ENCODE measurements around the gene PTPN3.

The PTPN3 gene

DNA sequence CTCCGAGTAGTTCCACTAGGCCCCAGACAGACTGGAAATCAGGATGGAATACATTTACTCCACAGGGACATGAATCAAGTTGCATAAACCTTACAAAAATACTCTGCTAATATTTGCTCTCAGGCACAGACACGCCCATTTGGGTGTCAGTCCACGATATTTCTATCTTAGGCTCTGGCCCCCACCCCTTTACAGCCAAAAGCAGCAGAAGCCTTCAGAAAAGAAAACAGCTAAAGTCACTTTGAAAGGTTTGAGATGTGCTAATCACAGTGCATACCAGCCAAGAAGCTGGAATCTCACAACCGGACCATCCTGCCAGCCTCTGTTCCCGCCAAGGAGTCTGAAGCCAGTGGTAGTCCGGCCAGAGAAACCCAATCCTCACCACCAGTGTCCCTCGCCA is 22.6 kb downstream of the PTPN3 start:
- Histone ChIP-seq H3K27me3 (ENCODE audit: insufficient read depth, low read length) (no peaks in the 10 kb centered on the region), H3K9ac (ENCODE audit: low read depth, low read length) (no peak overlapping the region), H3K27ac (ENCODE audit: low read depth, low read length) (no peak overlapping the region), H3K36me3 (ENCODE audit: insufficient read depth, low read length) (no peaks in the 10 kb centered on the region), H3K4me3 (ENCODE audit: low read length) (no peak overlapping the region), H3K9me3 (ENCODE audit: insufficient read depth, low read depth, low read length) (no peaks in the 10 kb centered on the region), H3K4me1 (ENCODE audit: insufficient read depth, low read length) (no peaks in the 10 kb centered on the region)
- 91% methylated on average over 7 of the region's 7 CpGs for WGBS

DNA sequence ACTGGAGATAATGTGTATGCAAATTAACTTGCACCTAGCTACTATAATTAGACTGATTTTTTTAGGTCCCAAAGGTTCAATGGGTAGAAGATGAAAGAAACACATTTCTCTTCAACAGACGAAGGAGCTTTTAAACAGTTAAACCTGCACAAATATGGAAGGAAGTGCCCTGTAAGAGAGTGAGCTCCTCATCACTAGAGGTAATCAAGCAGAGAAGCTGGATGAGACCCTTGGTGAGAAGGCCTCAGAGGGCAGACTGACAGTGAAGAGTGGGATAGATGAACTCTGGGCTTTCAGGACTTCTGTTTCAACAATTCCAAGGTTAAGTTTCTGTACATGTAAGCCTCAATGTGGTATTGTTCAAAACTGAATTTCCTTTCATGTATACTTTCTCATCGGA is 23.2 kb downstream of the PTPN3 start:
- H3K4me1 ChIP-seq (ENCODE audit: insufficient read depth, low read length) = no peaks in the 10 kb centered on the region
- WGBS = 86% methylated on average over 1 of the region's 2 CpGs
- H3K27ac ChIP-seq (ENCODE audit: low read depth, low read length) = no peak overlapping the region
- H3K27me3 ChIP-seq (ENCODE audit: insufficient read depth, low read length) = no peaks in the 10 kb centered on the region
- H3K9ac ChIP-seq (ENCODE audit: low read depth, low read length) = no peak overlapping the region
- H3K36me3 ChIP-seq (ENCODE audit: insufficient read depth, low read length) = no peaks in the 10 kb centered on the region
- H3K9me3 ChIP-seq (ENCODE audit: insufficient read depth, low read depth, low read length) = no peaks in the 10 kb centered on the region
- no peak overlapping the region for H3K4me3 ChIP-seq (ENCODE audit: low read length)

DNA sequence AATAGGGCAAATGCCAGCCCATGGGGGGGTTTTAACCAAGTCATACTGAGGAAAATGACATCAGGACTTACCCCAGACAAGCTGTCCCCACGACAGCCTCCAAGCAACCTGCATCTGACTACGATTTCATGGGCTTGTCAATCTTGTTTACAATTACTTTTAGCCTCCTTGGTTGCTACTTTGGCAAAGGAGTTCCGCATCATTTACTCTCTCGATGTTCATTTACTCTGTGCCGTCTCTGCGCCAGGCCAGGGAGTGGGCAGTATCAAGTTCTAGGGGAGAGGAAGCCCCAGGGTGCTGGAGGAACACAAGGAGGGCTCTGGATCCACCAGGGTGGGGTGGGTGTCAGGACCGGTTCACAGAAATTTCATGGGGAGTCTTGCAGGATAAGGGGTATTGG is 23.9 kb downstream of the PTPN3 start:
- H3K9me3 ChIP-seq (ENCODE audit: insufficient read depth, low read depth, low read length) = no peaks in the 10 kb centered on the region
- H3K27me3 ChIP-seq (ENCODE audit: insufficient read depth, low read length) = no peaks in the 10 kb centered on the region
- no peaks in the 10 kb centered on the region for H3K4me1 ChIP-seq (ENCODE audit: insufficient read depth, low read length)
- H3K36me3 ChIP-seq (ENCODE audit: insufficient read depth, low read length) = no peaks in the 10 kb centered on the region
- no peak overlapping the region for H3K4me3 ChIP-seq (ENCODE audit: low read length)
- no peak overlapping the region for H3K27ac ChIP-seq (ENCODE audit: low read depth, low read length)
- no peak overlapping the region for H3K9ac ChIP-seq (ENCODE audit: low read depth, low read length)
- 93% methylated on average over 7 of the region's 7 CpGs for WGBS

DNA sequence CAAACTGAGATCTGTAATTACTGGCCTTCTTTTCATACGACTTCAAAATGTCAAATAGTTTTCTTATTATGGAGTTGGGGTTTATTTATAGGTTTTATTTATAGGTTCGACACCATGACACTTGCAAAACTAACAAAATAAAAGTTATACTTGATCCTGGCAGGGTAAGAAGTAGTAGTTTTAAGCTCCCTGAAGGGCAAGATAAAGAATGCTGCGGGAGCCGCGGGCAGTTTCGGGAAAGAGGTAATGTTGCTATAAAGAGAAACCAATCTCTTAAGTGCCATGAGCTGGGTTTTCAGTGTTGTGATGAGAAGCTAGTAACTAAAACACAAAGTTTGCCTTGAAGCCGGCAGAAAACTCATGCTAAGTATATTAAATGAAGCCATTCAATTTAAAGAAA is 24.8 kb downstream of the PTPN3 start:
- H3K4me1 ChIP-seq (ENCODE audit: insufficient read depth, low read length) = no peaks in the 10 kb centered on the region
- 91% methylated on average over 5 of the region's 7 CpGs for WGBS
- H3K9ac ChIP-seq (ENCODE audit: low read depth, low read length) = no peak overlapping the region
- H3K4me3 ChIP-seq (ENCODE audit: low read length) = no peak overlapping the region
- no peaks in the 10 kb centered on the region for H3K27me3 ChIP-seq (ENCODE audit: insufficient read depth, low read length)
- H3K27ac ChIP-seq (ENCODE audit: low read depth, low read length) = no peak overlapping the region
- H3K9me3 ChIP-seq (ENCODE audit: insufficient read depth, low read depth, low read length) = no peaks in the 10 kb centered on the region
- H3K36me3 ChIP-seq (ENCODE audit: insufficient read depth, low read length) = no peaks in the 10 kb centered on the region

DNA sequence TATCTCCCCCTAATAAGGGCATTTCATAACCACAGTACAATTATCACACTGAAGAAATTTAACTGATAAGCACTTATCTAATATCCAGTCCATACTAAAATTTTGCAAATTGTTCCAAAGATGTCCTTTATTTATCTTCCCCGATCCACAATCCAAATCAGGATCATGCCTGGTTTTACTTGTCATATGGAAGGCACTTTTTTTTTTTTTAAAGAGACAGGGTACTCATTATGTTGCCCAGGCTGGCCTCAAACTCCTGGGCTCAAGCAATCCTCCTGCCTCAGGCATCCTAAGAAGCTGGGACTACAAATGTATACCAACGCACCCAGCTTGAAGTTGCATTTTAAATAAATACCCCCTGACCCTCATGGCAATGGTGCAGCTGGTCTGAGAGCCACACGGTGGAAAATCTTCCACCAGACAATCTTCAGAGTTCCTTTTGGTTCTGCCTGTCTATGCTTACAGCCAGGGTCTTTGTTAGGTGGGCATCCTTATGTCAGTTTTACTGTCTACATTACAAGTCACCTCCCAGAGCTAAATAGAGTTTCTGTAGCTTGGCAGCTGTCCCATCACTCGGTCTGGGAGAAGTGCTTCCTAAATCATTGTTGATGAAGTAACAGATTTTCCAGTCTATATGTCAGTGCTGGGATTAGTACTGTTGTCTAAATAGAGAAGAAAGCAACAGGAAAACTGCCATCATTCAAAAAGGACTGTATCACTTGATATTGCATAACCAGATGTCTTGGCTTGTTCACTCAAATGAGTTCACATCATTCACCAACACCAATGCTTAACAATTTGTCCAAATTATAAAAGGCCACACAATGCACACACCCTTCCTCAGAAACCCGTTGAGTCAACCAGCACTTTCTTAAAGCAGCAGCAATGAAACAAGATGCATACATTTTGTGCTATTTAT is 26.4 kb downstream of the PTPN3 start:
- no peak overlapping the region for H3K9ac ChIP-seq (ENCODE audit: low read depth, low read length)
- H3K36me3 ChIP-seq (ENCODE audit: insufficient read depth, low read length) = no peaks in the 10 kb centered on the region
- H3K27ac ChIP-seq (ENCODE audit: low read depth, low read length) = no peak overlapping the region
- H3K9me3 ChIP-seq (ENCODE audit: insufficient read depth, low read depth, low read length) = no peaks in the 10 kb centered on the region
- no peaks in the 10 kb centered on the region for H3K4me1 ChIP-seq (ENCODE audit: insufficient read depth, low read length)
- 85% methylated on average over 5 of the region's 5 CpGs for WGBS
- H3K27me3 ChIP-seq (ENCODE audit: insufficient read depth, low read length) = no peaks in the 10 kb centered on the region
- H3K4me3 ChIP-seq (ENCODE audit: low read length) = no peak overlapping the region

DNA sequence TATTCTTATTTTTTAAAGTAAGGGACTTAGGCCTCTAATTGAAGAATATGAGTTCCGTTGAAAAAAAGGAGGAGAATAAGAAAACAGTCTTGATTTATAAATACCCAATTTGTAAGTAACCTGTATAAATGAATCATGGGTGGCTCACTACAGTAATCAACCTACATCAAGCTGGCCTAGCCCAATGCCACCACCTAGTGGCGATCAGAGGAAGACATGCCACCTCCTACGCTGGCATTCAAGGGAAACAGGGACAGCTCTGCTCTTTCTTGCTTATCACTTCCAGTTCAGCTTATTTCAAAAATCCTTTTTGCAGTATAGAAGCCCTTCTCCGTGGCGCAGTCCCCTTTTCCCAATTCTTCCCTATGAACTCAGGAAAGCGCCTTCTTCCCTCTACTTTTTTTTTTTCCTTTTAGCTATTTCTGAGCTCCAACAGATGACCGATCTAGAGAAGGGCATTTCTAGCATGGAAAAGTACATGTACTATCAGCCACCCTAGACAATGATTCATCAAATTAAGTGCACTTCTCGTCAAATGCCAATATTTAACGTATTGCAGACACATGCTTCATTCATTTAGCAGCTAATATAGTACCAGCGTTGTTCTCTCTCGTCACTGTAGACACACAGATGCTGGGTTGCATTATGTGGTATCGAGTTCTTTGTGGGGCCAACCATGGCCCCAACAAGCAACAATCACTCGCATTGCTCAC is 28.3 kb downstream of the PTPN3 start:
- Histone ChIP-seq H3K4me1 (ENCODE audit: insufficient read depth, low read length) (no peaks in the 10 kb centered on the region), H3K27me3 (ENCODE audit: insufficient read depth, low read length) (no peaks in the 10 kb centered on the region), H3K4me3 (ENCODE audit: low read length) (no peak overlapping the region), H3K27ac (ENCODE audit: low read depth, low read length) (no peak overlapping the region), H3K36me3 (ENCODE audit: insufficient read depth, low read length) (no peaks in the 10 kb centered on the region), H3K9me3 (ENCODE audit: insufficient read depth, low read depth, low read length) (no peaks in the 10 kb centered on the region), H3K9ac (ENCODE audit: low read depth, low read length) (no peak overlapping the region)
- WGBS = 54% methylated on average over 12 of the region's 13 CpGs

DNA sequence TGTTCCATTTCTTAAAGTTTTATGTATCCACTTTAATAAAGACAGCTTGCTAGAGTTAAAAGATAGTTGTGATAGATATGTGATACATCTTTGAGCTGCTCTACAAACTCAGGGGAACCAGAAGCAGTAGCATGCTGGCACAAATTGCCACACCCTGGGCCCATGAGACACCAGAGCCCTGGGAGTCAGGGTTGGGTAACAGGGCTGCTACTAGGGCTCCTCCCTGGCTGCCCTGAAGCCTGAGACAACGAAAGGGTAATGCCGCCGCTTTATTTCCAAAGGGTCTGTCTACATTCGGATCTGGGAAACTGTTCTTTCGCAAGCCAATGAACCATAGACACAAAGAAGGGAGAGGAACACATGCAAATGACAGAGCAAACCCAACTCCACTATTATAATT is 29.2 kb downstream of the PTPN3 start:
- Histone ChIP-seq H3K27me3 (ENCODE audit: insufficient read depth, low read length) (no peaks in the 10 kb centered on the region), H3K9me3 (ENCODE audit: insufficient read depth, low read depth, low read length) (no peaks in the 10 kb centered on the region), H3K4me1 (ENCODE audit: insufficient read depth, low read length) (no peaks in the 10 kb centered on the region), H3K9ac (ENCODE audit: low read depth, low read length) (no peak overlapping the region), H3K4me3 (ENCODE audit: low read length) (no peak overlapping the region), H3K27ac (ENCODE audit: low read depth, low read length) (no peak overlapping the region), H3K36me3 (ENCODE audit: insufficient read depth, low read length) (no peaks in the 10 kb centered on the region)
- 94% methylated on average over 5 of the region's 5 CpGs for WGBS

DNA sequence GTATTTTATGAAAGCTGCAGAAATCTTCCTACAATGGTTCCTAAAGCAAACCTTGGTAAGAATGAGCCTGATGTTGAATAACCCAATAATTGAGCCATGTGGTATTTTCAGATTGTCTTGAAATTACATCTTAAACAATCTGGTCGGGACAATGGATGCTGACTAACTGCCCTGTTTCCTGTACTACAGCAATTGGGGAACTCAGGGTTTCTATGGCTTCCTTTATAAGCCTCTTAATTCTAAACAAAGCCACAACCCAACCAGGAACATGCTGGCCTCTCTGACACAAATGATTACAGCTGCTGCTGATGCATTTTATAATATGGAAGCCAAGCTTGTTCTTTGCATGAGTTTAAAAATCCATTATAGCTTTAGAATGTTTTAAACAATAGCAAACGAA is 30.2 kb downstream of the PTPN3 start:
- Histone ChIP-seq H3K27ac (ENCODE audit: low read depth, low read length) (no peak overlapping the region), H3K4me1 (ENCODE audit: insufficient read depth, low read length) (no peaks in the 10 kb centered on the region), H3K4me3 (ENCODE audit: low read length) (no peak overlapping the region), H3K9ac (ENCODE audit: low read depth, low read length) (no peak overlapping the region), H3K9me3 (ENCODE audit: insufficient read depth, low read depth, low read length) (no peaks in the 10 kb centered on the region), H3K36me3 (ENCODE audit: insufficient read depth, low read length) (no peaks in the 10 kb centered on the region), H3K27me3 (ENCODE audit: insufficient read depth, low read length) (no peaks in the 10 kb centered on the region)
- WGBS = 94% methylated on average over 2 of the region's 2 CpGs

DNA sequence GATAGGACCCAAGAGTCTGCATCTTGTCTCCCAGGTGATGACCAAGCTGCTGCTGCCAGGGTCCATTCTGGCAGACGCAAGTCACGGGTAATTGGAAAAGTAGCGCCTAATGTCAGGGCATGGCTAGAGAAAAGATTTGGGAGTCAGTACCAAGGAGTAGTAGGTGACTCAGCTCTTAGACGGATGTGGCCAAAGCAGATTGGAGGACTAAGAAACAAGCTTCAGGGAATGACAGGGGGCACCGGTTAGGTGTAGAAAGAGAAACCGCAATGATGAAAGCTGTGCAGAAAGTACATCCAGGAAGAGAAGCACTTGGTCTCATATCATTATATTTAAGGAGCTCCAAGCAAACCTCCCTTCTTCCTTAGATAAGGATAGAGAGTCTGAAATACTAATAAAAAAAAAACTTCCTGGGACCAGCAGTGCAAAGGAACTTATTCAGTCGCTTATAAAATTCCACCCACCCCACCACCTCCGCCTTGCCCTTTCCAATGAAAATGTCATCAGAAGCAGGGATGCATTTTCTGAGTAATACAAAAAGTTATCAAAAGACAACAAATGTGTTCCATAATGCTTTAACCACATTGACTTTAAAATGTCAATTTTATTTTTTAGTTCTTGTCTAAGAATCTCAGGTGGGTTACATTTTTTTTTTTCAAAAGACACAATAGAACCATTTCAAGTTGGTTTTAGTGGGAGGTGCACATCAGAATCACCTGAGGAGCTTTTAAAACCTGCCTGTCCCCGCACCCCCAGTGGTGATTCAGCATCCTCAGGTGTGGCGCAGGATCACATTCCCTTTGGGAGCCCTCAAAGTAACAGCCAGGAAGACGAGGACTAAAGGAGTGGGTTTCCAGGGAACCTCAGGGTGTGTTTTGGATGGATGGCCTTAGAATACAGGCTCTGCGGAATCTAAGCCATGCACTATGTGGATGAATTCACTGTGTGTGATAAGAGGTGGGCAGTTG is 31.2 kb downstream of the PTPN3 start:
- H3K27ac ChIP-seq (ENCODE audit: low read depth, low read length) = no peak overlapping the region
- H3K4me1 ChIP-seq (ENCODE audit: insufficient read depth, low read length) = no peaks in the 10 kb centered on the region
- 92% methylated on average over 12 of the region's 12 CpGs for WGBS
- H3K4me3 ChIP-seq (ENCODE audit: low read length) = no peak overlapping the region
- H3K27me3 ChIP-seq (ENCODE audit: insufficient read depth, low read length) = no peaks in the 10 kb centered on the region
- no peaks in the 10 kb centered on the region for H3K9me3 ChIP-seq (ENCODE audit: insufficient read depth, low read depth, low read length)
- H3K36me3 ChIP-seq (ENCODE audit: insufficient read depth, low read length) = no peaks in the 10 kb centered on the region
- H3K9ac ChIP-seq (ENCODE audit: low read depth, low read length) = no peak overlapping the region

DNA sequence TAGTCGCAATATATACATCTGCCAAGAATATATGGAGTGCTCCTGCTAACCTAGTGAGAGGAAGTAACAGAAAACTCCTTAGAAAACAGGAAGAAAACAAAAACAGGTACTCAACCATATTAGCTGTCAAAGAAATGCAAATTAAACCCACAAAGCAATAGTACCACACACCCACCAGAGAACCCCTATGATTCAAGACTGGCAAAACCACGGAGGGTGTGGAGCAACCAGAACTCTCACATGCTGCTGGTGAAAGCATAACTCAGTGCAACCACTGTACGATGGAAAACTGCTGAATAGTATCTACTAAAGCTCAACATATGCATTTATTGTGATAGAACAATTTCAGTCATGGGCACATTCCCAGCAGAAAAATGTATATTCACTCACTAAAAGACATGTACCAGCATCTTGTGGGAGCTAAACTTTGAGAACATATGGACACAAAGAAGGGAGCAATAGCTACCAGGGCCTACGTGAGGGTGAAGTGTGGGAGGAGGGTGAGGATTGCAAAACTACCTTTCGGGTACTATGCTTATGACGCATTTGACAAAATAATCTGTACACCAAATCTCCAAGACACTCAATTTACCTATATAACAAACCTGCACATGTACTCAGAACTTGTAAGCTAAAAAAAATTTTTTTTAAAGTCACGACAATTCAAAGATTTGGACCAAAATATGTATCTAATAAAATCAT is 34.0 kb downstream of the PTPN3 start:
- Histone ChIP-seq H3K9ac (ENCODE audit: low read depth, low read length) (no peak overlapping the region), H3K9me3 (ENCODE audit: insufficient read depth, low read depth, low read length) (no peaks in the 10 kb centered on the region), H3K4me3 (ENCODE audit: low read length) (no peak overlapping the region), H3K36me3 (ENCODE audit: insufficient read depth, low read length) (no peaks in the 10 kb centered on the region), H3K27me3 (ENCODE audit: insufficient read depth, low read length) (no peaks in the 10 kb centered on the region), H3K4me1 (ENCODE audit: insufficient read depth, low read length) (no peaks in the 10 kb centered on the region), H3K27ac (ENCODE audit: low read depth, low read length) (no peak overlapping the region)
- WGBS = 91% methylated on average over 7 of the region's 7 CpGs

Data from HUES64 (cell line).